Loucy (cell line): ENCODE results near the gene C2orf15.

Source experiments
- H2AFZ ChIP-seq: fragments of 200-600 bp; sonication (generic); 2 replicates; pipeline ENCODE4 v1.6.0; 2016; ENCODE audit warnings: antibody characterized with exemption, mild to moderate bottlenecking, low read length, moderate library complexity
- H3F3A ChIP-seq: fragments of 200-600 bp; 2 replicates; pipeline ENCODE4 v1.6.0; 2016; ENCODE audit warnings: antibody characterized with exemption, low read depth, mild to moderate bottlenecking
- H3K27me3 ChIP-seq: fragments of 200-600 bp; sonication (generic); 2 replicates; pipeline ENCODE4 v1.6.1; 2014; ENCODE audit warnings: low read length, mild to moderate bottlenecking; ENCODE audit not compliant: insufficient read depth, poor library complexity, severe bottlenecking
- H3K36me3 ChIP-seq: fragments of 200-600 bp; sonication (generic); 2 replicates; pipeline ENCODE4 v1.6.1; 2016; ENCODE audit warnings: low read length; ENCODE audit not compliant: insufficient read depth
- H3K4me1 ChIP-seq: fragments of 200-600 bp; sonication (generic); 2 replicates; pipeline ENCODE4 v1.5.1; 2014; ENCODE audit warnings: low read length, mild to moderate bottlenecking; ENCODE audit not compliant: insufficient read depth, poor library complexity, severe bottlenecking
- H3K4me2 ChIP-seq: fragments of 200-600 bp; sonication (generic); 2 replicates; pipeline ENCODE4 v1.6.0; 2014; ENCODE audit warnings: antibody characterized with exemption, low read length, low read depth, mild to moderate bottlenecking; ENCODE audit not compliant: poor library complexity, severe bottlenecking
- H3K4me3 ChIP-seq: fragments of 200-600 bp; sonication (generic); 2 replicates; pipeline ENCODE4 v1.5.1; 2014; ENCODE audit warnings: low read length, mild to moderate bottlenecking, mixed read lengths; ENCODE audit not compliant: poor library complexity, severe bottlenecking
- H3K79me2 ChIP-seq: fragments of 200-600 bp; sonication (generic); 2 replicates; pipeline ENCODE4 v1.6.1; 2014; ENCODE audit warnings: low read length; ENCODE audit not compliant: insufficient read depth
- H3K9ac ChIP-seq: fragments of 200-600 bp; sonication (generic); 2 replicates; pipeline ENCODE4 v1.6.0; 2014; ENCODE audit warnings: mild to moderate bottlenecking, low read depth, low read length, moderate library complexity; ENCODE audit not compliant: poor library complexity, severe bottlenecking
- H3K9me2 ChIP-seq: fragments of 200-600 bp; sonication (generic); replicated peaks from 2 replicates; pipeline ENCODE4 v1.6.1; 2016; ENCODE audit warnings: low read depth, low read length, mixed read lengths
- H3K9me3 ChIP-seq: fragments of 200-600 bp; sonication (generic); 2 replicates; pipeline ENCODE4 v1.6.1; 2014; ENCODE audit warnings: mild to moderate bottlenecking, antibody characterized with exemption, low read length, low read depth; ENCODE audit not compliant: insufficient read depth
- H4K20me1 ChIP-seq: fragments of 200-600 bp; sonication (generic); 2 replicates; pipeline ENCODE4 v1.6.0; 2014; ENCODE audit warnings: antibody characterized with exemption, low read length, mild to moderate bottlenecking; ENCODE audit not compliant: insufficient read depth, poor library complexity, severe bottlenecking
- EZH2phosphoT487 ChIP-seq: fragments of 200-600 bp; IDR thresholded peaks from 2 replicates; pipeline ENCODE4 v1.6.1; 2018; ENCODE audit warnings: antibody characterized with exemption, mild to moderate bottlenecking, moderate library complexity, borderline replicate concordance
- TF ChIP-seq, protein P1 (sequence below): fragments of 200-600 bp; sonication (generic); conservative IDR thresholded peaks from 2 replicates; pipeline ENCODE4 v1.5.1; 2014; ENCODE audit warnings: mild to moderate bottlenecking, antibody characterized with exemption, low read length

C2orf15 gene

DNA sequence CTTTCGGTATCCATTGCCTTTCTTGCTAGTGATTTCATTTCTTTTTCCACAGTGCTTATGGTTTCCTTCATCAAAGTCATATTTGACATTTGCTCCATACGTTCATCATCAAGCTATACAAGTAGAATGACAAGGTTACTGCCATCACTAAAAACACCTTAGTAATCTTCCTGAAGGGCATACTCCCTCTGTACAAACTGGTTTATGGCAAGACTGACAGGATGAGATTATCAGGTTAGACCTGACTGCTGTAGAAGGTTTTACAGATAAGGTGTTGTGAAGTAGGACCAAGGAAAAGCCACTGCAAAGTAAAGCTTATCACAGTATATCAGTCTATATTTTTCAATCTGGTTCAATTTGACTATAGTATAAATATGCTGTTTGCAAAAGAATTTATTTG lies 37.5 kb upstream of the C2orf15 start:
- no peaks in the 10 kb centered on the region for H3K9me3 ChIP-seq
- H3K9me2 ChIP-seq, result no peaks in the 10 kb centered on the region

DNA sequence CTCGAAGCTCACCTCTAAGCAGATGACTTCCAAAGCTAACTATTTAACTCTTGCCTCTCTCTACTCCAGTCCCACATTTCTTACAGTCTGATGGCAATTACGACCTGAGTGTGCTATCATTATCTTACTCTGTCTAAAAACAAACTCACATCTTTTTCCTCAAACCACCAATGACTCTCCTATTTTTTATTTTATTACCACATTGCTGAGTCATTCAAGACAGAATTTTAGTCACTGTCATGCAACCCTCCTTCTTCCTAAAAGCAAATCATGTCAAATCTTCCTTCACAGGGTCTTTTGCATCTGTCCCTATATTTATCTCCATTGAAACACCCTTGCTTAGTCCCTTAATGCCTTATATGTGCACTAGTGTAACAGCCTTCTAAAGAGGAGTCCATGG lies 34.6 kb upstream of the C2orf15 start:
- H3K79me2 ChIP-seq, result no peaks in the 10 kb centered on the region
- H3F3A ChIP-seq, result no peaks in the 10 kb centered on the region
- TF ChIP-seq, protein P1, sequence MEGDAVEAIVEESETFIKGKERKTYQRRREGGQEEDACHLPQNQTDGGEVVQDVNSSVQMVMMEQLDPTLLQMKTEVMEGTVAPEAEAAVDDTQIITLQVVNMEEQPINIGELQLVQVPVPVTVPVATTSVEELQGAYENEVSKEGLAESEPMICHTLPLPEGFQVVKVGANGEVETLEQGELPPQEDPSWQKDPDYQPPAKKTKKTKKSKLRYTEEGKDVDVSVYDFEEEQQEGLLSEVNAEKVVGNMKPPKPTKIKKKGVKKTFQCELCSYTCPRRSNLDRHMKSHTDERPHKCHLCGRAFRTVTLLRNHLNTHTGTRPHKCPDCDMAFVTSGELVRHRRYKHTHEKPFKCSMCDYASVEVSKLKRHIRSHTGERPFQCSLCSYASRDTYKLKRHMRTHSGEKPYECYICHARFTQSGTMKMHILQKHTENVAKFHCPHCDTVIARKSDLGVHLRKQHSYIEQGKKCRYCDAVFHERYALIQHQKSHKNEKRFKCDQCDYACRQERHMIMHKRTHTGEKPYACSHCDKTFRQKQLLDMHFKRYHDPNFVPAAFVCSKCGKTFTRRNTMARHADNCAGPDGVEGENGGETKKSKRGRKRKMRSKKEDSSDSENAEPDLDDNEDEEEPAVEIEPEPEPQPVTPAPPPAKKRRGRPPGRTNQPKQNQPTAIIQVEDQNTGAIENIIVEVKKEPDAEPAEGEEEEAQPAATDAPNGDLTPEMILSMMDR, result no peak
- TF ChIP-seq EZH2phosphoT487, result no peak
- H4K20me1 ChIP-seq, result no peaks in the 10 kb centered on the region
- H3K4me1 ChIP-seq, result peaks cover 5% of the 10 kb centered on the region
- H3K36me3 ChIP-seq, result no peaks in the 10 kb centered on the region
- H3K27me3 ChIP-seq, result no peaks in the 10 kb centered on the region
- H3K9ac ChIP-seq, result no peak overlapping the region
- no peak overlapping the region for H2AFZ ChIP-seq
- no peak overlapping the region for H3K4me2 ChIP-seq
- no peak overlapping the region for H3K4me3 ChIP-seq
- H3K9me2 ChIP-seq, result no peaks in the 10 kb centered on the region
- no peaks in the 10 kb centered on the region for H3K9me3 ChIP-seq

More for the DNA sequence above, 37.5 kb upstream of the C2orf15 start:
- H2AFZ ChIP-seq, result no peak overlapping the region
- H3K36me3 ChIP-seq, result no peaks in the 10 kb centered on the region
- TF ChIP-seq, protein P1, result no peak
- no peak for TF ChIP-seq EZH2phosphoT487
- no peaks in the 10 kb centered on the region for H3K27me3 ChIP-seq
- no peaks in the 10 kb centered on the region for H4K20me1 ChIP-seq
- H3K9ac ChIP-seq, result no peak overlapping the region
- no peaks in the 10 kb centered on the region for H3K79me2 ChIP-seq
- H3K4me1 ChIP-seq, result peaks cover 5% of the 10 kb centered on the region
- no peaks in the 10 kb centered on the region for H3F3A ChIP-seq
- no peak overlapping the region for H3K4me3 ChIP-seq
- H3K4me2 ChIP-seq, result no peak overlapping the region

DNA sequence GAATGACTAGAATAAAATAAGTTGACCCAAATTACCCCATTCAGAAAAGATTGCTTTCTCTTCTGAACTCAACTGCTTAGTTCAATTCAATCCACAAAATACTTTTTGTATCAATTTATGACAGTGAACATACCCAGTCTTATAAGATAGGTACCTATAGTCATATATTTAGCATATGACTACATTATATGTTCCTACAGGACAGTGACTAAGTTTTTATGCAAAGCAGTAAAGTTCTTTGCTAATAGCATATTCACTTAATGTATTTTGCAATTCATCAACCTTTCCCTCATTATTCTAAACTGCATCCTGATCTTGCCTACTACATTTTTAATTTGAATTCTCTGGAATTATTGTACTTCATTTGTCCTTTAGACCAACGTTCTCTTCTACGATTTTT lies 30.3 kb upstream of the C2orf15 start:
- Histone ChIP-seq H2AFZ (no peak overlapping the region), H3K79me2 (no peaks in the 10 kb centered on the region), H3K4me1 (peaks cover 5% of the 10 kb centered on the region), H3K9me2 (no peaks in the 10 kb centered on the region), H3K4me3 (no peak overlapping the region), H3K4me2 (no peak overlapping the region), H3K36me3 (no peaks in the 10 kb centered on the region), H4K20me1 (no peaks in the 10 kb centered on the region), H3K9me3 (no peaks in the 10 kb centered on the region), H3F3A (no peaks in the 10 kb centered on the region), H3K27me3 (no peaks in the 10 kb centered on the region), H3K9ac (no peak overlapping the region)
- no peak for TF ChIP-seq EZH2phosphoT487
- TF ChIP-seq, protein P1, result no peak
